Right kidney (tissue), 9 donors: Measurements from ENCODE around the gene KLHL9.
"Not testable (repeated sequence)": the region's sequence is repeated elsewhere in the genome, so short reads cannot be mapped to it uniquely, and the experiment has no call there.

Experiments
- DNase-seq: peaks from one replicate; pipeline ENCODE4 v3.0.0-alpha.2; 2016
- long read RNA-seq, 8 donors: transcript quantifications; one replicate each; lab custom pipeline, GENCODE V29; 2026

KLHL9 gene
- long read RNA-seq, donor 1, full-length matches to known transcripts, result 34 of 34 reads
- long read RNA-seq, donor 1, partial matches to known transcripts, result 0 of 34 reads
- long read RNA-seq, donor 1, other reads (novel, unspliced or antisense), result 0 of 34 reads
- long read RNA-seq, donor 2, full-length matches to known transcripts, result 42 of 42 reads
- long read RNA-seq, donor 2, partial matches to known transcripts, result 0 of 42 reads
- long read RNA-seq, donor 2, other reads (novel, unspliced or antisense), result 0 of 42 reads
- long read RNA-seq, donor 3, full-length matches to known transcripts, result 39 of 39 reads
- long read RNA-seq, donor 3, partial matches to known transcripts, result 0 of 39 reads
- long read RNA-seq, donor 3, other reads (novel, unspliced or antisense), result 0 of 39 reads
- long read RNA-seq, donor 4, full-length matches to known transcripts, result 46 of 46 reads
- long read RNA-seq, donor 4, partial matches to known transcripts, result 0 of 46 reads
- long read RNA-seq, donor 4, other reads (novel, unspliced or antisense), result 0 of 46 reads
- long read RNA-seq, donor 5, full-length matches to known transcripts, result 31 of 31 reads
- long read RNA-seq, donor 5, partial matches to known transcripts, result 0 of 31 reads
- long read RNA-seq, donor 5, other reads (novel, unspliced or antisense), result 0 of 31 reads
- long read RNA-seq, donor 6, full-length matches to known transcripts, result 38 of 38 reads
- long read RNA-seq, donor 6, partial matches to known transcripts, result 0 of 38 reads
- long read RNA-seq, donor 6, other reads (novel, unspliced or antisense), result 0 of 38 reads
- long read RNA-seq, donor 7, full-length matches to known transcripts, result 81 of 81 reads
- long read RNA-seq, donor 7, partial matches to known transcripts, result 0 of 81 reads
- long read RNA-seq, donor 7, other reads (novel, unspliced or antisense), result 0 of 81 reads
- long read RNA-seq, donor 8, full-length matches to known transcripts, result 42 of 42 reads
- long read RNA-seq, donor 8, partial matches to known transcripts, result 0 of 42 reads
- long read RNA-seq, donor 8, other reads (novel, unspliced or antisense), result 0 of 42 reads

DNA sequence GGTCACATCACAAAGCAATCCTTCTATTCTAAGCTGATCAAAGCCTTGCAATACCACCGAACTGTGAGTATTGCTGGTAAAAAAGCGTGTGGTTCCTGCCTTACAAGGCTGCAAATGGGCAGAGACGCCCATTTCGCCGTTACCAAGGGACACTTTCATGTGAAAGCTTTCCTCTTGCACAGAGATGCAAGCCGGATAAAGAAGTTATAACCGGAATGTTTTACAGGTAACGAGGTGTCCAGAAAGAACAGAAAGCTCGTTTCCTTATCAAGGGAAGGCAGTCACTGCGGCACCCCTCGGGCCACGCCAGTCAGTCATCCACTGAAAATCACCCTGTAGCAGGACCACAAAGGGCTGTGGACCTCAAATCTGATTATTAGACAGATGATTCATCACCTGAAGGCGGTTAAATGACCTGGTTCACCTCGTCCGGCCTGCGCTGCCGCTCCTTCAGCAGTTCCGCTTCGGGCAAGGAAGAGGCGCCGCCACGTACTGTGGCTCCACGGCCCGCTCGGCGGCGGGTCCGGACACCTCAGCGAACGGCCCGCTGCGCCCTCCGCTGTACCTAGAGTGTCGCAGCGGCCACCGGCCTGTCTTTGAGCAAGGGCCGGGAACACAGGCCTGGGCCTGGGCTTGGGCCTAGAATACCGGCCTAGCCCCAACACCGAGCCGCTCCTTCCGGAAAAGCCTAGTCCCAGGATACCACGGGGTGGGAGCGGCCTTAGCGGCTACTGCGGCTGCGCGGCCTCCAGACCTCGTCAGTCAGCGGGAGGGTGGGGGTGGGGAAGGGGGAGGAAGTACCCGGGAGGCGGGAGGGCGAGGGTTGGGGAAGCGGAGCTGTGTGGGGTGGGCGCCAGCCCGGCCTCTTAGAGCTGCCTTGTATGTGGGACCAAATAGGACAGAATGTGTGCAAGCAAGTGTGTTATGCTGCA, at the start of gene KLHL9:
KLHL9 (minus strand) TSS at position 704 of the 932 bp plus-strand sequence; CDS start at position 159, 545 bp downstream.
- peak; percentile 98 for DNase-seq

DNA sequence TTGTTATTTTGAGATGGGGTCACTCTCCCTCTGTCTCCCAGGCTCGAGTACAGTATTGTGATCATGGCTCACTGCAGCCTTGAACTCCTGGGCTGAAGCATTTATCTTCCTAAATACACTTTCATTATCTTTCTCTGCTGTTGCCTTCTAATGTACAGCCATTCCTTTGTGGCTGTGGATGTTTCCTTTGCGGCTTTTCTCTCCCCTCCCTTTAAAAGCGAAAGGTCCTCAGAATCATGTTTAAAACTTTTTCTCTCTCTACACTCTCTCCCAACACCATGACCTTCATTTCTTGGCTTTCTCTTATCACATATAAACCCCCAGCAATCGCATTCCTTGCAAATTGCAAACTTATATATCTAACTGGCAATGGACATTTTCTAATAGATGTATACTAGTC, 48.4 kb upstream of the KLHL9 start:
- no peak for DNase-seq

- DNase-seq, result no peak
These were observed 46.5 kb upstream of the KLHL9 start for GRCh38 chr9:21381448-21382339.

GRCh38 chr9:21371467-21371866, 36.3 kb upstream of the KLHL9 start:
- not testable (repeated sequence) for DNase-seq

GRCh38 chr9:21367957-21368356, 32.8 kb upstream of the KLHL9 start, which contains the start of gene IFNA13:
Gene IFNA13 (minus strand): TSS chr9:21368057. CDS start chr9:21368010, 47 bp downstream.
- no peak for DNase-seq

DNA sequence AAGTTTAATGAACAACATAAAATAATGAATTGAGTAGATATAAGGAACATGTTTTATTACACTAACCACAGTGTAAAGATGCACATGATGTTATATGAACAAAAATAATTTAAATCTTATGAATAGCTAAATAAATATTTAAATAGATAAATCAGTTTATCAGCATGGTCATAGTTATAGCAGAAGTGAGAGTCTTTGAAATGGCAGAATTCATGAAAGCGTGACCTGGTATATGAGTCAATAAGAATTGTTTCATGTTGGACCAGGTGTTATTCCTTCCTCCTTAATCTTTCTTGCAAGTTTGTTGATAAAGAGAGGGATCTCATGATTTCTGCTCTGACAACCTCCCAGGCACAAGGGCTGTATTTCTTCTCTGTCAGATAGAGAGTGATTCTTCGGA, 32.0 kb upstream of the KLHL9 start:
- DNase-seq, result not testable (repeated sequence)

GRCh38 chr9:21362287-21362686, 27.1 kb upstream of the KLHL9 start:
- DNase-seq, result no peak

GRCh38 chr9:21357479-21358460, 22.6 kb upstream of the KLHL9 start:
- DNase-seq, result no peak

- no peak for DNase-seq
These were observed 15.6 kb upstream of the KLHL9 start, which contains the start of gene IFNA6 for GRCh38 chr9:21350787-21351186. Gene IFNA6 (minus strand): TSS chr9:21350887. CDS start chr9:21350887, 0 bp downstream.

DNA sequence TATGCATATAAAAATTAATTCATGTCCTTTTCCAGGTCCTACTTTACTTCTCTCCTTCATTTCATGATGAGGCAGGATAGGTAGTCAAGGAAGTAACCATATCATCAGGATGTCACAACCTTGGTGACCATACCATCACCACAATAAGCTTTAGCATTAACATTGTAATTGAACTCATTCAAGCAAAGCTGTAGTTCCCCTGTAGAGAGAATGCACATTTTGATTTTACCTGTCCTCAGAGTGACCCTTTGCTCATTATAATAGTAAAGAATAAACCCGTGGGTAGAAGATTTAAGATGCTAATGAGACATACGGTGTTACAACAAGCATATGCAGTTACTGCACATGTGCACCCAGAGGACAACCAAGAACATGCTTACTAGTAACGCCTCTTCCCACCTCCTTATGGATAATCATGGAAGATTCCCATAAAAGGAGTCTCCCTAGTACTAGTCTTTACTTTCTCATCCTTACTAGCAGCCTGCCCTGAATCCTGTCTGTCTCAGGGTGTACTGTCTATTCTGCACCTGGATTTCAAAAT, 13.3 kb upstream of the KLHL9 start:
- no peak for DNase-seq

GRCh38 chr9:21340735-21341134, 5.5 kb upstream of the KLHL9 start:
- DNase-seq, result no peak

- DNase-seq, result no peak
These were observed 1.3 kb upstream of the KLHL9 start for GRCh38 chr9:21336457-21336856.

GRCh38 chr9:21333226-21333625, 2.0 kb downstream of the KLHL9 start:
- no peak for DNase-seq

GRCh38 chr9:21331676-21332402, 3.4 kb downstream of the KLHL9 start:
- no peak for DNase-seq

GRCh38 chr9:21326526-21327139, 8.6 kb downstream of the KLHL9 start:
- no peak for DNase-seq

GRCh38 chr9:21324047-21324446, 11.2 kb downstream of the KLHL9 start:
- DNase-seq, result no peak

DNA sequence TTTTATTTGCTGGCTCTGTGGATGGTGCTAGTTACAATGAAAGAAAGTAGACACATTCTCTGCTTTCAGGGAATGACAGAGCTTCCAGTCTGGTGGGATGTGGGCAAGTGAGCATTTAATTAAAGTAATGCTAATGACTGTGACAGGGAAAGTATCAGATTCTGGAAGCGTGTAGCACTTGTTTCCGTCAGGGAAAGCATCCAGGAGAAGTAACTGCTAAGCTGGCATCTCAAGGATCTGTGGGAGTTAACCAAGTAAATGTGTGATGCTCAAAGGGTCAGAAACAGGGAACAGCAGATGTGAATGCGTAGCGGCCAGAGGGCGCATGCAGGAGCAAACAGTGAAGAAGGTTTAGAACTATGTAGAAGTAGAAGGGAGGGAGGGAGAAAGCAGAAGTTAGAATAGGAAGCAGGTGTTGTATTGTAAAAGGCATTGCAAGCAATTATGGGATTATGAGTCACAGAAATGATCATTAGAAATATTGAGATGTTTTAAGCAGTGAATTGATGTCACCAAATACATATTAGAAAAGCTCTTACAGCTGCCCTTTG, 12.2 kb downstream of the KLHL9 start:
- no peak for DNase-seq
